Kidney epithelial cell (primary cell): ENCODE data around the gene IMMP2L. TPM values are rescaled to one million over a fixed set of nuclear protein-coding genes. Genes with fewer than 3 reads are reported as not detected.

Experiments used
- DNase-seq: peaks from one replicate; pipeline ENCODE4 v3.0.0-alpha.2; 2010; ENCODE audit warnings: low read depth
- H3K27me3 ChIP-seq: 2 replicates; pipeline ENCODE4 v1.6.0; 2011; ENCODE audit warnings: low read length; ENCODE audit not compliant: control insufficient read depth, insufficient read depth
- H3K36me3 ChIP-seq: 2 replicates; pipeline ENCODE4 v1.5.1; 2011; ENCODE audit warnings: low read length; ENCODE audit not compliant: control insufficient read depth, insufficient read depth
- H3K4me3 ChIP-seq: 2 replicates; pipeline ENCODE4 v1.5.1; 2011; ENCODE audit warnings: low read depth, mild to moderate bottlenecking, control low read depth, low read length
- total RNA-seq: library from RNA; depleted of rRNA; stranded (reverse); fragments of >200 nt; gene quantifications from 2 replicates; pipeline ENCODE4 v1.2.3, GENCODE V29; 2015
- TF ChIP-seq, protein P1 (sequence below): IDR thresholded peaks from 2 replicates; pipeline ENCODE4 v1.5.1; 2011; ENCODE audit warnings: mild to moderate bottlenecking, moderate library complexity, low read length, control low read depth, inconsistent platforms; ENCODE audit not compliant: insufficient read depth, poor library complexity, severe bottlenecking

Gene IMMP2L
- total RNA-seq, 1 donor from 2014 or later = 30.8 TPM

DNA sequence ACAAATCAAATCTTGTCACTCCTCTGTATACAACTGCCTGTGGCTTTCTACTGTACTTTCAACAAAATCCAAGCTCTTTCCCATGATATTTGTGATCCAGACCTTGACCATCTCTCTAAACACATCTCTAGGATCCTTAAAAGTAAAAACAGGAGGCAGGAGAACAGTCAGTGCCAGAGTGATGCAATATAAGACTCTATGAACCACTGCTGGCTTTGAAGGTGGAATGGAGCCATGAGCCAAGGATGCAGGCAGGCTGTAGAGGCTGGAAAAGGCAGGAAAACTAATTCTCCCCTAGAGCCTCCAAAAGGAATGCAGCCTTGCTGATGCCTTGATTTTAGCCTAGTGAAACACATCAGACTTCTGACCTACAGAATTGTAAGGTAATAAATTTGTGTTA is 516.8 kb downstream of the IMMP2L start:
- Histone ChIP-seq H3K27me3 (no peaks in the 10 kb centered on the region), H3K36me3 (no peaks in the 10 kb centered on the region), H3K4me3 (no peak overlapping the region)
- TF ChIP-seq, protein P1, sequence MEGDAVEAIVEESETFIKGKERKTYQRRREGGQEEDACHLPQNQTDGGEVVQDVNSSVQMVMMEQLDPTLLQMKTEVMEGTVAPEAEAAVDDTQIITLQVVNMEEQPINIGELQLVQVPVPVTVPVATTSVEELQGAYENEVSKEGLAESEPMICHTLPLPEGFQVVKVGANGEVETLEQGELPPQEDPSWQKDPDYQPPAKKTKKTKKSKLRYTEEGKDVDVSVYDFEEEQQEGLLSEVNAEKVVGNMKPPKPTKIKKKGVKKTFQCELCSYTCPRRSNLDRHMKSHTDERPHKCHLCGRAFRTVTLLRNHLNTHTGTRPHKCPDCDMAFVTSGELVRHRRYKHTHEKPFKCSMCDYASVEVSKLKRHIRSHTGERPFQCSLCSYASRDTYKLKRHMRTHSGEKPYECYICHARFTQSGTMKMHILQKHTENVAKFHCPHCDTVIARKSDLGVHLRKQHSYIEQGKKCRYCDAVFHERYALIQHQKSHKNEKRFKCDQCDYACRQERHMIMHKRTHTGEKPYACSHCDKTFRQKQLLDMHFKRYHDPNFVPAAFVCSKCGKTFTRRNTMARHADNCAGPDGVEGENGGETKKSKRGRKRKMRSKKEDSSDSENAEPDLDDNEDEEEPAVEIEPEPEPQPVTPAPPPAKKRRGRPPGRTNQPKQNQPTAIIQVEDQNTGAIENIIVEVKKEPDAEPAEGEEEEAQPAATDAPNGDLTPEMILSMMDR = no peak
- no peak for DNase-seq

DNA sequence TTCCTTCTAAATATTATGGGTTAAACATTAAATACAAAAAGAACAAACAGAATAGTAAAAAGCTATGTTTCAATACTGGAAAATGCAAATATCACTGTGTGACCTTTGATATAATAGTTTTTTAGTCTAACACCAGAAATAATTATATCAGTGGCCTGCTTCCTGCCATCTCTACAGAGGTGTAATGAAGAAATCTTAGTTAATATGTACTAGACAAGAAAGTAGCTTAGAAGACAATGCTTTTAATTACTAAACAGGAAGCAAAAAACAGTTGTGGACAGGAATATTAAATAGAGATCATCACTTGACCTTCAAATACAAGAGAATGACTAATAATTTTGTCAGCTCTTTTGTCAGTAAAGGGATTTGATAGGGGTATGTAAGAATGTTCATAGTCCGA is 518.7 kb downstream of the IMMP2L start:
- no peaks in the 10 kb centered on the region for H3K27me3 ChIP-seq
- TF ChIP-seq, protein P1 = no peak
- H3K36me3 ChIP-seq = no peaks in the 10 kb centered on the region
- no peak overlapping the region for H3K4me3 ChIP-seq
- no peak for DNase-seq

DNA sequence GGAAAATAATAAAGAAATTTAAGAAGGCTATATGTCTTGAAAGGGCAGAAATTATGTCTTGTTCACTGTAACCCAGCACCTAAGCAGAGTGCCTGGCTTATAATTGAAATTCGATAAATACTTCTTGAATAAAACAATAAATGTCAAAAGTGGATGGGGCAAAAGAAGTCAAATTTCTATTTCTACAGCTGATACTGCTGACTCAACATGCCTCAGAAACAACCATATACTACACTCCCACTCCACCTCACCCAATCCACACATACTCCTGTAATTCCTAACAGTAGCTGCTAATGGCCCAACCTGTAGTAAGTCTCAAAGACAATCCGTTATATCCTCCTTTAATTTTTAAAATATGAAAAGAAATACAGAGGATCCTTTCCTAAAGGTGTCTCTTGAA is 519.5 kb downstream of the IMMP2L start:
- DNase-seq = no peak
- no peaks in the 10 kb centered on the region for H3K27me3 ChIP-seq
- H3K4me3 ChIP-seq = no peak overlapping the region
- H3K36me3 ChIP-seq = no peaks in the 10 kb centered on the region
- TF ChIP-seq, protein P1 = no peak

DNA sequence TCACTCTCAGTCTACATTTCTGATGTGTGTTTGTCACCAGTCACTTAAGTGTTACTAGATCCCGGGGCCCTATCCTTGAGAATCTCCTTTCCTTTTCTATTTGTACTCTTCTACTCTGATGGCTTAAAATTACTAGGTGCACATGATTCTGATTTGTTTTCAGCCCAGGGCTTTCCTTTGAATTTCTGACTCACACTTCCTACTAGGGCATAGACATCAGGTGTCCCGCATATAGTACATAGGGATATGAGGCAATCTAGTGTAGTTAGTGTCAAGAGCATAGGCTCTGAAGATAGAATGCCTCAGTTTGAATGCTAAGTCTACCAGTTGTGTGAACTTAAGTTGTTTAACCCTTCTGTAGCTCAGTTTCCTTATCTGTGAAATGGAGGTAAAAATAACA is 520.7 kb downstream of the IMMP2L start:
- H3K27me3 ChIP-seq = no peaks in the 10 kb centered on the region
- H3K36me3 ChIP-seq = no peaks in the 10 kb centered on the region
- H3K4me3 ChIP-seq = no peak overlapping the region
- DNase-seq = no peak
- TF ChIP-seq, protein P1 = no peak

DNA sequence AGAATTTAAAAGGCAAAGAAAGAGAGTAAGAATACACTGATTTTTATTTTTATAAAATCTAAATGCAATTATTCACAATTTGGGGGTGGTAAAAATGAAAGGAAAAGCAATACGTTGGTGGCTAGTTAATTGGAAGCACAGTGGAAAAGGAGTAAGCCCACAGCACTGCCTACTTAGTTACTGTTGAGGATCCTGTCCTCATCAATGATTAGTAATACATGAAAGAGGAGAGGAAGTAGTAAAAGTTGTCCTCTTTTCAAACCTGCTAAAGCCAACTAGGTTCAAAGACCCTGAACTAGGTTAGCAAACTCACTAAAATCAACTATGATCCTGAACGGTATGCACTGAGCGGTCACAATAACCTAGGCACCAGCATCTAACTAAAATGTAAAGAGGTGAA is 524.1 kb downstream of the IMMP2L start:
- TF ChIP-seq, protein P1 = no peak
- Histone ChIP-seq H3K36me3 (no peaks in the 10 kb centered on the region), H3K27me3 (no peaks in the 10 kb centered on the region), H3K4me3 (no peak overlapping the region)
- DNase-seq = no peak

DNA sequence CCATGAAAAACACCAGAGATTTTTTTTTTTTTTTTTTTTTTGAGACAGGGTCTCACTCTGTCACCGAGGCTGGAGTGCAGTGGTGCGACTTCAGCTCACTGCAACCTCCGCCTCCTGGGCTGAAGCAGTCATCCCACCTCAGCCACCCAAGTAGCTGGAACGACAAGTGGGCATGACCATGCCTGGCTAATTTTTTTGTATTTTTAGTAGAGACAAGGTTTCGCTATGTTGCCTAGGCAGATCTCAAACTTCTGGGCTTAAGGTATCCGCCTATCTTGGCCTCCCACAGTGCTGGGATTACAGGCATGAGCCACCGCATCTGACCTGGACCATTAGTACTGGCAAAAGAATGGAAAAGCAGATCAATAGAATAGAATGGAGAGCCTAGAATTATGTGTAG is 530.4 kb downstream of the IMMP2L start:
- Histone ChIP-seq H3K36me3 (no peaks in the 10 kb centered on the region), H3K27me3 (no peaks in the 10 kb centered on the region), H3K4me3 (no peak overlapping the region)
- no peak for DNase-seq
- TF ChIP-seq, protein P1 = no peak
